ENCODE data around the gene LECT2.

DNA sequence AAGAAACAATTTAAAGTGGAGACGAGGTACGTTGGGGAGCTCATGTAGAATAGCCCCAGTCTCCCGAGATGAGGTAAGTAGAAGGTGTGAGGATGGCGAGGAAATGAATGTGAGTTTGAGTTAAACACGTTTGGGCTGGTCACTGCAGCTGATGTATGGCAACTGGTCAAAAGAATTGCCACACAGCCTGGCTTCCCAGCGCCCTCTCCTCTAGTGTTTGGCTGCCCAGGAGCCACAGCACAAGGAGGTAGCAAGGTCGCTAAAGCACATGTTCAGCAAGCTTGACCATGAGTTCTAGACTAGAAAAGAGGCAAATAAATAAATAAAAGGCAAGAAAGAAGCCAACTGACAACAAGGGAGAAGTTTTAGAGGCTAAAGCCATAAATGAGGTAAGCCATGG lies 21.4 kb upstream of the LECT2 start:
- TF ChIP-seq, protein P1, sequence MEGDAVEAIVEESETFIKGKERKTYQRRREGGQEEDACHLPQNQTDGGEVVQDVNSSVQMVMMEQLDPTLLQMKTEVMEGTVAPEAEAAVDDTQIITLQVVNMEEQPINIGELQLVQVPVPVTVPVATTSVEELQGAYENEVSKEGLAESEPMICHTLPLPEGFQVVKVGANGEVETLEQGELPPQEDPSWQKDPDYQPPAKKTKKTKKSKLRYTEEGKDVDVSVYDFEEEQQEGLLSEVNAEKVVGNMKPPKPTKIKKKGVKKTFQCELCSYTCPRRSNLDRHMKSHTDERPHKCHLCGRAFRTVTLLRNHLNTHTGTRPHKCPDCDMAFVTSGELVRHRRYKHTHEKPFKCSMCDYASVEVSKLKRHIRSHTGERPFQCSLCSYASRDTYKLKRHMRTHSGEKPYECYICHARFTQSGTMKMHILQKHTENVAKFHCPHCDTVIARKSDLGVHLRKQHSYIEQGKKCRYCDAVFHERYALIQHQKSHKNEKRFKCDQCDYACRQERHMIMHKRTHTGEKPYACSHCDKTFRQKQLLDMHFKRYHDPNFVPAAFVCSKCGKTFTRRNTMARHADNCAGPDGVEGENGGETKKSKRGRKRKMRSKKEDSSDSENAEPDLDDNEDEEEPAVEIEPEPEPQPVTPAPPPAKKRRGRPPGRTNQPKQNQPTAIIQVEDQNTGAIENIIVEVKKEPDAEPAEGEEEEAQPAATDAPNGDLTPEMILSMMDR (IDR thresholded peaks at IDR 0.05), result no peak
- TF ChIP-seq ZFX (IDR thresholded peaks at IDR 0.05; ENCODE audit: borderline replicate concordance), result no peak

All from 22Rv1 (cell line).